Keratinocyte (primary cell): Measurements from ENCODE around the gene INO80D. TPM values are rescaled to one million over a fixed set of nuclear protein-coding genes. Genes with fewer than 3 reads are reported as not detected.
"Not testable (repeated sequence)": the region's sequence is repeated elsewhere in the genome, so short reads cannot be mapped to it uniquely, and the experiment has no call there.

Experiments used
- DNase-seq: peaks from one replicate; pipeline ENCODE4 v3.0.0-alpha.2; 2011; ENCODE audit warnings: low read depth, missing footprints, low spot score
- FAIRE-seq: peaks from 2 replicates; lab custom pipeline; 2011; peaks lifted over from hg19 to GRCh38; lab: Jason Lieb, UNC
- H2AFZ ChIP-seq: 2 replicates; pipeline ENCODE4 v1.6.0; 2012; ENCODE audit warnings: low read length, control low read depth, inconsistent platforms; ENCODE audit not compliant: control insufficient read depth
- H3K27ac ChIP-seq: 2 replicates; pipeline ENCODE4 v1.5.1; 2011; ENCODE audit warnings: low read length; ENCODE audit not compliant: control insufficient read depth, insufficient read depth
- H3K27me3 ChIP-seq: 3 replicates; pipeline ENCODE4 v1.6.0; 2011; ENCODE audit warnings: low read length; ENCODE audit not compliant: control insufficient read depth, insufficient read depth; ENCODE audit errors: extremely low read depth
- H3K36me3 ChIP-seq, 2 experiments: 2 replicates in 1 of 2; 3 replicates in 1 of 2; pipeline ENCODE4 v1.5.1; 2011; ENCODE audit warnings: low read length in 2 of 2, mild to moderate bottlenecking in 1 of 2; ENCODE audit not compliant: control insufficient read depth in 2 of 2, insufficient read depth in 2 of 2; ENCODE audit errors: extremely low read depth in 1 of 2
- H3K4me1 ChIP-seq: 3 replicates; pipeline ENCODE4 v1.5.1; 2011; ENCODE audit warnings: low read length; ENCODE audit not compliant: control insufficient read depth, insufficient read depth; ENCODE audit errors: extremely low read depth
- H3K4me2 ChIP-seq: 3 replicates; pipeline ENCODE4 v1.6.0; 2011; ENCODE audit warnings: low read depth, low read length; ENCODE audit not compliant: control insufficient read depth, insufficient read depth; ENCODE audit errors: extremely low read depth
- H3K4me3 ChIP-seq, 3 experiments: fragments of 200-600 bp in 1 of 3; sonication (generic) in 1 of 3; 2 replicates in 2 of 3; 3 replicates in 1 of 3; pipeline ENCODE4 v1.5.1; 2011 to 2016; ENCODE audit warnings: low read length in 3 of 3, mild to moderate bottlenecking in 3 of 3, control low read depth in 2 of 3, inconsistent platforms in 1 of 3, low read depth in 1 of 3, mixed read lengths in 1 of 3, mixed run types in 1 of 3, moderate library complexity in 1 of 3; ENCODE audit not compliant: control insufficient read depth in 2 of 3, insufficient read depth in 2 of 3; ENCODE audit errors: extremely low read depth in 1 of 3
- H3K79me2 ChIP-seq: 2 replicates; pipeline ENCODE4 v1.6.0; 2012; ENCODE audit warnings: low read length; ENCODE audit not compliant: control insufficient read depth, insufficient read depth
- H3K9ac ChIP-seq: 3 replicates; pipeline ENCODE4 v1.6.0; 2011; ENCODE audit warnings: low read length; ENCODE audit not compliant: control insufficient read depth, insufficient read depth; ENCODE audit errors: extremely low read depth
- H3K9me1 ChIP-seq: 3 replicates; pipeline ENCODE4 v1.6.0; 2011; ENCODE audit warnings: low read length; ENCODE audit not compliant: control insufficient read depth, insufficient read depth; ENCODE audit errors: extremely low read depth
- H3K9me3 ChIP-seq: 2 replicates; pipeline ENCODE4 v1.5.1; 2012; ENCODE audit warnings: low read depth, low read length; ENCODE audit not compliant: control insufficient read depth
- H4K20me1 ChIP-seq: 3 replicates; pipeline ENCODE4 v1.6.0; 2011; ENCODE audit warnings: low read length; ENCODE audit not compliant: control insufficient read depth, insufficient read depth; ENCODE audit errors: extremely low read depth
- CTCF ChIP-seq, 3 experiments: IDR thresholded peaks in 1 of 3; conservative IDR thresholded peaks in 1 of 3; optimal IDR thresholded peaks in 1 of 3; 2 replicates in 2 of 3; 3 replicates in 1 of 3; pipeline versions ENCODE3 to v1.5.1; 2011; ENCODE audit warnings: low read length in 3 of 3, mild to moderate bottlenecking in 3 of 3, moderate library complexity in 2 of 3, control low read depth in 1 of 3, inconsistent platforms in 1 of 3; ENCODE audit not compliant: insufficient read depth in 2 of 3; ENCODE audit errors: extremely low read depth in 1 of 3
- EZH2 ChIP-seq: IDR thresholded peaks from one replicate; pipeline ENCODE4 v1.6.1; 2012; ENCODE audit warnings: inconsistent platforms, mild to moderate bottlenecking, low read length, moderate library complexity
- dilution Hi-C: fragments of 300-500 bp; cut with MboI; formaldehyde crosslinking; loops from one replicate; pipeline ENCODE4 v1.7.0; 2020; ENCODE audit warnings: low sequenced_read_pairs; ENCODE audit not compliant: extremely low pct_ligation_motif_present
- polyA plus RNA-seq, 5 experiments: library from polyadenylated mRNA; depleted of rRNA in 3 of 5; stranded (reverse) in 3 of 5; stranded (forward) in 1 of 5; unstranded in 1 of 5; fragments of >200 nt; gene quantifications; 1 replicate in 1 of 5; 2 replicates in 3 of 5; 3 replicates in 1 of 5; pipeline versions ENCODE4 v1.2.1 to v1.2.3, GENCODE V29; 2011 to 2012; ENCODE audit warnings: missing spikeins in 2 of 5, low read depth in 1 of 5, low replicate concordance in 1 of 5

INO80D gene
- polyA plus RNA-seq, 1 donor (not counting 4 experiments of a cell fraction or from before 2014, with no cell fraction given) = 4.1 TPM

DNA sequence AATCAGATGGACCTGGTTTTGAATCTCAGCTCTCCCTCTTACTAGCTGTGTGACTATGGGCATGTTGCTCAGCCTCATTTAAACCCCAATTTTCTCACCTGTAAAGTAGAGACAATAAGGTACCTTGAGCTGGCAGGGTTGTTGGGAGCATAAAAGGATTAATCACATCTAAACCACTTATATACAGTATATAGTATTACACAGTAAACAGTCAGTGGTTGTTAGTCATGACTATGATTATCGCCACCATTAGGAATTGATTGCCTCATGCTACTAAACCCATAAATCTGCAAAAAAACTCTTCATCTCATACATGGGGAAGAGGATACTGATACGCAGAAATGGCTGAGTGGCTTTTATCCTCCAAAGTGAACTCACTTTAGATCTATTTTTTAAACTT lies 65.8 kb downstream of the INO80D start:
- H3K79me2 ChIP-seq = no peaks in the 10 kb centered on the region
- no peaks in the 10 kb centered on the region for H3K27me3 ChIP-seq
- no peak for TF ChIP-seq EZH2
- no peak for TF ChIP-seq CTCF (optimal IDR thresholded peaks at IDR 0.05 in 1 of 3, IDR thresholded peaks at IDR 0.05 in 1 of 3, conservative IDR thresholded peaks at IDR 0.05 in 1 of 3; ENCODE audit: extremely low read depth in 1 of 3, insufficient read depth in 2 of 3, low read length in 3 of 3)
- FAIRE-seq (no peak), DNase-seq (no peak)
- H3K4me3 ChIP-seq = no peak overlapping the region
- H3K4me1 ChIP-seq = no peaks in the 10 kb centered on the region
- no peak overlapping the region for H3K4me2 ChIP-seq
- no peak overlapping the region for H2AFZ ChIP-seq
- dilution Hi-C loops = no loop called here
- H3K9me3 ChIP-seq = no peaks in the 10 kb centered on the region
- no peak overlapping the region for H3K27ac ChIP-seq
- no peak overlapping the region for H3K9ac ChIP-seq
- no peaks in the 10 kb centered on the region for H3K9me1 ChIP-seq
- no peaks in the 10 kb centered on the region for H4K20me1 ChIP-seq
- H3K36me3 ChIP-seq = peaks cover 3 to 5% of the 10 kb centered on the region in 2 experiments

GRCh38 chr2:206015746-206016145 lies 70.2 kb downstream of the INO80D start:
- H3K36me3 ChIP-seq = peaks cover 3 to 12% of the 10 kb centered on the region in 2 experiments
- H3K4me3 ChIP-seq, H4K20me1 ChIP-seq, DNase-seq, H3K27me3 ChIP-seq, H3K4me2 ChIP-seq, H3K9me1 ChIP-seq, H3K27ac ChIP-seq, H3K79me2 ChIP-seq, dilution Hi-C loops, H2AFZ ChIP-seq, H3K9ac ChIP-seq, H3K4me1 ChIP-seq, FAIRE-seq, H3K9me3 ChIP-seq: not testable (repeated sequence)

GRCh38 chr2:206011795-206012194 lies 74.2 kb downstream of the INO80D start:
- no peak for FAIRE-seq
- Histone ChIP-seq H4K20me1 (no peaks in the 10 kb centered on the region), H3K9me1 (no peaks in the 10 kb centered on the region), H3K27ac (no peak overlapping the region), H3K27me3 (no peaks in the 10 kb centered on the region), H3K9ac (no peak overlapping the region), H3K4me3 (no peak overlapping the region), H3K36me3 (peaks cover 2 to 27% of the 10 kb centered on the region in 2 experiments), H3K4me2 (no peak overlapping the region), H3K79me2 (no peaks in the 10 kb centered on the region), H2AFZ (no peak overlapping the region), H3K9me3 (no peaks in the 10 kb centered on the region), H3K4me1 (no peaks in the 10 kb centered on the region)
- no peak for DNase-seq
- dilution Hi-C loops = no loop called here
- TF ChIP-seq EZH2 = no peak
- TF ChIP-seq CTCF (optimal IDR thresholded peaks at IDR 0.05 in 1 of 3, IDR thresholded peaks at IDR 0.05 in 1 of 3, conservative IDR thresholded peaks at IDR 0.05 in 1 of 3; ENCODE audit: extremely low read depth in 1 of 3, insufficient read depth in 2 of 3, low read length in 3 of 3) = no peak
